Heart left ventricle (tissue), 13 donors: ENCODE results near the gene COL4A4.

ENCODE experiments used
- CTCF ChIP-seq, 12 donors: fragments of 200-600 bp; sonication (generic) in 4 of 12; IDR thresholded peaks; one replicate each; pipeline versions ENCODE4 v1.5.0 to v1.8.0; 2018 to 2022; ENCODE audit warnings: antibody characterized with exemption in 12 of 12, mild to moderate bottlenecking in 5 of 12
- POLR2A ChIP-seq, 2 donors: fragments of 450-650 bp; IDR thresholded peaks; one replicate each; pipeline ENCODE4 v1.6.1; 2017; ENCODE audit warnings: antibody characterized with exemption in 2 of 2, mild to moderate bottlenecking in 2 of 2, moderate library complexity in 2 of 2
- donor health status: ischemic (EF 13 %, LVEDD 7.1; RV severe dilation, severe dysfunction).
- donor health status: DM: no; HTN: yes; CAD: no.
- donor health status: DM: no; HTN: no; CAD: no.
- donor health status: ischemic (EF 25% LVEDD 6.9; RV normal size, moderate dysfunction).
- donor health status: ischemic (EF 25% LVEDD 5.7; RV mildly dilated, moderate dysfunction).
- donor health status: ischemic (EF 35%, LVEDD 5.7; RV mildly dilated, moderate dysfunction).
- donor health status: nonischemic (EF 11% LVEDD 7.7; RV severe dilation, severe dysfunction).
- donor health status: DM: yes; HTN: yes; CAD: no.
- donor health status: PGD.
- donor health status: ischemic (EF 29% LVEDD 5.4; RV normal size, mild dysfunction).
- donor health status: nonischemic (EF 23%, LVEDD 6.1; RV moderate dilation, normal function).

DNA sequence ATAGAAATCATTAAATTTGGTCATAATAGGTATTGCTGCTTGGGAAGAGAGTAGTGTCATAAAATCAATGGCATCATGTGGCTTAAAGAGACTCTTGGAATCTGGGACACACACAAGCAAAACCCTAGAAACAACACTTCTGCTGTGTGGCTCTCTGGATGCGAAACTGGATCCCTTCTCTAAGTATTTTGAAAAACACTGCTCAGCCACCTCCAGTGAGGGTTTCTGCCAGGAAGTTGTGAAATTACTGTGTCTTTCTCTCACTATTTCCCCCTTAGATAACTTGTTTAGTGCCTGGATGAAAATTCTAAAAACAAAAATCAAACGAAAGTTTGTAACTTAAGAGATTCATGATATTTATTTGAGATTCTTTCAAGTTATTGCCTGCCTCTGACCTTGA is 164.3 kb downstream of the COL4A4 start:
- TF ChIP-seq CTCF (IDR thresholded peaks at IDR 0.05) (no peak), POLR2A (IDR thresholded peaks at IDR 0.05) (no peak)
